SIG-M5 treated with dmso at 0.1 percent for 504 hours (cell line): ENCODE data around the gene PPP1R7.
"Not testable (repeated sequence)": the region's sequence is repeated elsewhere in the genome, so short reads cannot be mapped to it uniquely, and the experiment has no call there.

Experiments used
- DNase-seq: peaks from one replicate; lab custom pipeline; 2025; ENCODE audit not compliant: unreplicated experiment; lab: John Stamatoyannopoulos, UW

The PPP1R7 gene

DNA sequence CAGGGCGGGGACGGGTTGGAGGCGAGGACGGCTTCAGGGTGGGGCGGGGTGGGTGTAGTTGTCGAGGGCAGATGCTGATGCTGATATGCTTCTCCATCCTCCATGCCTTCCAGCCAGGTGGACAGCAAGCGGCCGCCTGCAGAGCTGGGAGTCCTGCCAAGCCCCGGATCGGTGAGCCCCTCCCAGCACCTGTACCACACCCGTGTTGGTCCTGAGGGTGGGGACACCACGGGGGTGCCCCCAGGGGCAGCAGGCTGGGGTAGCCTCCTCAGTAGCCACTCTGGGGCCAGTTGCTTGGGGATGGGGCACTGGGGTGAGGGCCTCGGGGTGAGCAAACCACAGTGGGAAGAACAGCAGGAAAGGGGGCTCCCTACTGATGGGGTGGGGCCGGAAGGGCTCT is 40.8 kb downstream of the PPP1R7 start:
- DNase-seq = no peak

DNA sequence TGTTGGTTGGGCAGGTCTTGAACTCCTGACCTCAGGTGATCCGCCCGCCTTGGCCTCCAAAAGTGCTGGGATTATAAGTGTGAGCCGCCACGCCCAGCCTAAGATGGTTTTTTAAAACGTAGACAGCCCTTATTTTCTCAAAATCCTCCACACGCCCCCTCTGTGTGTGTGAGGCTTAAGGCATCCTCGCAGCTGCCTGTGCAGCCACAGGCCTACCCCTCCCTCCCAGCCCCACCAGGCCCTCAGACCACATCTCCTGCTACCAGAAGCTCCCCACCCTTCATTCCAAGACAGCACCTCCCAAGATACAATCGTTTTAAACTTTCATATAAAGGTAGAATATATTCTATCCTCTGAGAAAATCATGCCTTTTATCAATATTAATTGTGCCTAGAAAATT is 43.0 kb downstream of the PPP1R7 start:
- DNase-seq = no peak

DNA sequence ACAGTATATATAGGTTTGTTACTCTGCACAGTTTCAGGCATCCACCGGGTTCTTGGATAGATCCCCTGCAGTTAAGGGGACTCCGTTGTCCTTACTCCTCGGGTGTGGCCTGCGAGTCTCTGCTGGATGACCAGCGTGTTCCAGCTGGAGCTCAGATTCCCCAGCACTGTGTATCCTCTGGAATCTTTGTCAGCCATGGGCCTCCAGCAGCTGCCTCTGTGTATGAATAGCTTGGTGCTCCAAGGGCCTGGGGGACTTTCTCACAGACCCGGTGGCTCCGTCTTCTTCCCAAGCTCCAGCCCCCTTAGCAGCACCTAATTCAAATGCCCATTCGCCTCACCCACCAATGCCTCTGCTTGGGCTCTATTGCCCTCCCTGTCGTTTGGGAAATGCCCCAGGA is 44.5 kb downstream of the PPP1R7 start:
- DNase-seq = no peak

DNA sequence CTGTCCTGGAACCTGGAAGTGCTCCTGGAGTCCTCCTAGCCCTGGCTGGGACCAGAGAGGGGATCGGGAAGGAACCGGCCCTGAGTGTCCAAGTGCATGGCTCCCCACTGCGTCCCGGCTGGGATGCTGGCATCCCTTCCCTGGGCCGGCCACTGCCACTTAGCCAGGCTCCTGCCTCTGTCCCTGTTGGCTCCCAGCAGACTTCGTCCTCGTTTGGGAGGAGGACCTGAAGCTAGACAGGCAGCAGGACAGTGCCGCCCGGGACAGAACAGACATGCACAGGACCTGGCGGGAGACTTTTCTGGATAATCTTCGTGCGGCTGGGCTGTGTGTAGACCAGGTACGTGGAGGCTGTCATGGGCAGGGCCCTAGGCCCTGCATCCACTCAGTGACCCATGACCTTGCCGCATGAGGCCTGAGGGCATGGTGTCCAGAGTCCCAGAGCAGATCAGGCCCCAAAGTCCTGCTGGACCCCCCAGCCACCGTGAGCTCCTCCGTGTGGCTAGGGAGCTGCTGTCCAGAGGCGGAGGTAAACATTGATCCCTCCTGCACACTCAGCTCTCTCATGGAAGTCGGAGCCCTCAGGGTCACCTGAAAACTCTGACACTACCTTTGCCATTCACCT is 45.4 kb downstream of the PPP1R7 start:
- no peak for DNase-seq

DNA sequence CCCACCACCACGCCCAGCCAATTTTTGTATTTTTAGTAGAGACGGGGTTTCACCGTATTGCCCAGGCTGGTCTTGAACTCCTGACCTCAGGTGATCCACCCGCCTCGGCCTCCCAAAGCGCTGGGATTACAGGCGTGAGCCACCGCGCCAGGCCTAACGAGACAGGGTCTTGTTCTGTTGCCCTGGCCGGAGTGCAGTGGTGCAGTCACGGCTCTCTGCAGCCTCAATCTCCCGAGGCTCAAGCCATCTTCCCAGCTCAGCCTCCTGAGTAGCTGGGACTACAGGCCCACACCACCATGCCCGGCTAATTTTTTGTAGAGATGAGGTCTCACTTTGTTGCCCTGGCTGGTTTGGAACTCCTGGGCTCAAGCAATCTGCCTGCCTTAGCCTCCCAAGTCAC is 47.0 kb downstream of the PPP1R7 start:
- not testable (repeated sequence) for DNase-seq

DNA sequence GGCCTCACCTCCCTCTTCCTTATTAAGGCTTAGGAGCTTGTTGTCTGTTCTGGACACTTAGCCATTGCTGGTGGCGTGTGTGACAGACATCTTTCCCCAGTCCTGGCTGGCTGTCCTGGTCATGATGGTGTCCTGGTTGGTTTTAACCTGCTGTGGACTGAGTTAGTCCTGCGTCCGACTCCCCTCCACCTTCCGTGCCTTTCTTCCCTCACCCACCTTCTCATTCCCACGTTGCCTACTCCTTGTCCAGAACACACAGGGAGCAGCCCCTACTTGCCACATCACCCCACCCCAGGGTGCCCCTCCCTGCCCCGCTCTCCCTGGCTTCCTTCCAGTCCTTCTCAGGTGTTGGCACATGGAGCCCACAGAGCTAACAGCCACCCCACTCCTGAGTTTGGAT is 47.7 kb downstream of the PPP1R7 start:
- DNase-seq = no peak

DNA sequence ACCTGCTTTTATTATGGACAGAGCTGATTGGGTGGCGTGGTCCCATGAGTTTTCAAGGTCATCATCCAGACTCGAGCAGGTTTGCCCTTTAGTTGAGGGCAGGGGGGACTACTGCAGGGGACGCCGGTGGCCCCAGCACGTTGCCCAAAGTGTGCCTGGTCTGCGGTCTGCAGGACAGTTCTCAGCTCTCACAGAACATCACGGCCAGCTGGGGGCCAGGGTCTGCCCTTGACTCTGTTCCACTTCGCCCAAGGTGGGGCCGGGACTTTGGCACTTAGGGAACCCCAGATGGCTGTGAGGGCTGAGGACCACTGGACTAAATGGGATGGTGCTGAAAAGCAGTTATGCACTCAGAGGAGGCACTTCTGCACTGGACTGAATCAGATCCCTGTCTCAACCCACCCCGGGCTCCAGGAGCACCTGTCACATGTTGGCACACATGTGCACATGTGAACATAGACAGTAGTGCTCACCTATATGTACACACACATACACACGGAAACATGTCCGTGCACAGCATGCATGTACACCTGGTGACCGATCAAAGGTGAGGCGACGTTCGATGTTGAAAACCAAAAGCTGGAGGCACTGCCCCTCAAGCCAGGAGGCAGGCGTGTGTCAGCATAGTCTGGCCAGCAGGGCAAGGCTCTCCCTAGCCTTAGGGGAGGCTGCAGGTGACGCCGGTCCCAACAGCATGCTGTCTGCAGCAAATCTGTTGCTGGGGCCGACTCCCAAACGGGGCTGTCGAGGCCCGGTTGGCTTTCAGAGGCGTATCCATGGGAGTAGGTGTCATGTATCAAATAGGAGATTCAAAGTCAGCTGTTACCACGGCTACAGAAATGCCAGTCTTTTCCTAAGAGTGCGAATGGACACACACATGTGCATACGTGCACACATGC is 48.4 kb downstream of the PPP1R7 start:
- DNase-seq = no peak

DNA sequence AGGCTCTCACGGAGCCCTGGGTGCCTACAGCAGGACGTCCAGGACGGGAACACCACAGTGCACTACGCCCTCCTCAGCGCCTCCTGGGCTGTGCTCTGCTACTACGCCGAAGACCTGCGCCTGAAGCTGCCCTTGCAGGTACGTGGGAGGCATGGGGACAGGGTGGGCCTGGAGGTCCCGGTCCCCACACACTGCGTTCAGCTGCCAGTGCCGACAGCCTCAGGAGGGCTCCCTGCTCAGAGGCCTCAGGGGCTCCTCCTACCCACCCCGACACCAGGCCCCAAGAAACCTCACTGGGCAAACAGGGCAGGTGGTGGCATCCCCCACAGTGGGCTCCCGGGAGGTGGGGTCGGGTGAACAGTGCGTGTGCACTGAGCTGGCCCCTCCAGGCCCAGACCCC is 49.0 kb downstream of the PPP1R7 start:
- DNase-seq = no peak

DNA sequence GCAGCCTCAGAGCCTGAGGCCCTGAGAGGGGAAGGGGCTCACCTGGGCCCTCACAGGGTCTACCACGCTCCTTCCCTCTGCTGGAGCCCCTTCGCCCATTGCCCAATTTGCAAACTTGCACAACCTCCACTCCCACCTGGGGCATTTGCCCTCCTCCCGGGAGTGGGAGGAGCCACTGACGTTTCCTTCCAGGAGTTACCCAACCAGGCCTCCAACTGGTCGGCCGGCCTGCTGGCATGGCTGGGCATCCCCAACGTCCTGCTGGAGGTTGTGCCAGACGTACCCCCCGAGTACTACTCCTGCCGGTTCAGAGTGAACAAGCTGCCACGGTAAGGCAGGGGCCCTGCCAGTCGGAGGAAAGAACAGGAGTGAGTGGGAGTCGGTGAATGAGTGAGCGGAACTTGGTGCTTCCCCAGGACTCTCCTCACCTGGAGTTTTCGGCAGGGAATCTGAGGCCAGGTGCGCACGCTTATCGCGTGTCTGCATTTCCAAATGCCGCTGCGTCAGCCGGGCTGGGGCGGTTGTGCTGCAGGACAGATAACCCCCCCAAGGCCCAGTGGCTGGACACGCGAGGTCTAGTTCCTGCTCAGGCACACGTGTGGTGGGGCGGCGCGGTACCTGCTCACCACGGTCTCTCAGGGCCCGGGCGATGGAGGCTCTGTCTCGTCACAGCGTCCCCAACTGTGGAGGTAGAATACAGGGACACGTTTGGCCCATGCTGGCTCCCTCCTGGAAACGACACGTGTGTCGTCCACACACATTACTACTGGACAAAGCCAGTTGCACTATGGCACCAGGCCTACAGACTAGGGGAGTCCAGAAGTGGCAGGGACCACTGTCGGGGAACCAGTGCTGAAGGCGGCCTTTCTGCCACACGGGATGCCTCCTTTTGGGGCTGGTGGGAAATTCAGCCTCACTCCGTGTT is 49.9 kb downstream of the PPP1R7 start:
- no peak for DNase-seq

DNA sequence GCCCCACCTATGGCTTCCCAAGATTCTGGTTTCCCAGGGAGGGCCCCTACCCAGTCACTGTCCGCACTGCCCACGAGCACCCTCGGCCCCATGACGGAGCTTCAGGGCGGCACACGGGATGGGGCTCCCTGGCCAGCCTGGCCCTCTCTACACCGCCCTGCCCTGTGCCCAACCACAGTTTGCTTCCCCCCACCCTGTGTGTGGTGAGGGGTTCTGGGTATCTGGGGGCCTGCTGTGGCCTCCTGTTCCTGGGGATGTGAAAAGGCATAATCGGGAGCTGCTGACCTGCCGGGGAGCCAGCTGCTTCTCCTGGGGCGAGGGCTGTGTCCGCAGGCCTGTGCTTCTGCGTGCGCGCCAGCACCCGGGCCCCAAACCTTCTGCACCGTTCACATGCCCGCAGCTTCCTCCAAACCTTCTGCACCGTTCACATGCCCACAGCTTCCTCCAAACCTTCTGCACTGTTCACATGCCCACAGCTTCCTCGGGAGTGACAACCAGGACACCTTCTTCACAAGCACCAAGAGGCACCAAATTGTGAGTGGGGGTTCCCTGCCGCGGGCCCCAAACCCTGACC is 50.6 kb downstream of the PPP1R7 start:
- peak; percentile 10 for DNase-seq

DNA sequence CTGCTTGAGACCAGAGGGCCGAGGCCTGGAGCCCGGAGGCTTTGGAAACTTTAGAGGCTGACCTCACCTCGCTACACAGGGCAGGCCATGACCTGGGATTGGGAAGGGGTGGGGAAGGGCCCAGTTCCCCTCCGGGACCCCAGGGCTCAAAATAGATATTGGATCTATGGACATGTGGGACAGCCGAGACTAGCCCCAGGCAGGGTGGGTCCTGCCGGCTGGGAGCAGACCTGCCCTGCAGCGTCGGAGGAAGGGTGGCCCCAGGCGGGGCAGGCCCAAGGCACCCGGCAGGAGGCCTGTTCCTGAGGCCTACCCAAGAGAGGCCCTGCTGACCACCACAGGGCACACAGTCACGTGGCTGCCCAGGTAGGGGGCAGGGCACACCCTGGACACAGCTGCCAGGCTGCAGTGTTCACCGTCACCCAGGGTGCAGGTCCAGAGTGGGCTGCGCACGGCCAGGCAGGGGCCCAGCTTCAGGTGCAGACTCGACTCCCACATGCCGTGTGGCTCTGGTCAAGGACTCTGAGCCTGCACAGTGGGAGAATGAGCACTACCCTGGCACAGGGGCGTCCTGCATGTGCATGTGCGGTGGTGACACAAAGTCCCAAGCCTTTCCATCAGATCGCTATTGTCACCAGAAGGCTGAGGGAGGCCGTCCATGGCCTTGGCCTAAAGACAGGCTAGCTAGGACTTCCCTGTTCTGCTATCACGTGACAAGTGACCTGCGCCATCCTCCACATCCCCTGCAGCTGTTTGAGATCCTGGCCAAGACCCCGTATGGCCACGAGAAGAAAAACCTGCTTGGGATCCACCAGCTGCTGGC is 51.4 kb downstream of the PPP1R7 start:
- DNase-seq = no peak

DNA sequence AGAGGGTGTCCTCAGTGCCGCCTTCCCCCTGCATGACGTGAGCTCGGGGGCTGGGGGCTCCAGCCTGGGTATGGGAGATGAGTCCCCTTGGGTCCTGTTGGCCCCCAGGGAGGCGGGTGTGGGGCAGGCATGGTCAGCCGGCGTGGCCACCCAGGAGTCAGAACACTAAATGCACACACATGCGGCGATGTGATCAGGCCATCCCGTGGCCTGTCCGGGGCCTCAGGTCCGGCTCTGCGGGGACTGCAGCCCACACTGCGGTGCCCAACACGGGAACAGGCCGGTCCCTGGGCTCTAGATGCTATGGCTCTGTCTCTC is 52.0 kb downstream of the PPP1R7 start:
- DNase-seq = no peak

DNA sequence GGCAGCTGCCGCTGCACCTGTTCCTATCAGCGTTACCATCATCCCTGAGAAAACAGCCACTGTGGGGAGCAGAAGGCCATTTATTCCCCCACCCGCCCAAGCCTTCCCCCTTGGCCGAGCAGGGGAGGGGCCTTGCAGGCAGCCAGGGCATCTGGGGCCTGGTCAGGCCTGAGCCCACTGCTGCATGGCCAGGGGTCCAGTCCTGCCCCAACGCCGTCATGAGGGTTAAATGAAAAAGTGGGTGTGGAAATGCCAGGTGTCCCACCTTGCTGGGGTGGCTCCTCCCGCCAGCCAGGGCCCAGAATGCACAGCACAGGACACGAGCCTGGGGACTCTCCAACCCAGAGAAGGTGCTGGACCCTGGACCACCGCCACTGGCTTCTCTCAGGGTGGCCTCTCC is 52.4 kb downstream of the PPP1R7 start:
- DNase-seq = no peak

DNA sequence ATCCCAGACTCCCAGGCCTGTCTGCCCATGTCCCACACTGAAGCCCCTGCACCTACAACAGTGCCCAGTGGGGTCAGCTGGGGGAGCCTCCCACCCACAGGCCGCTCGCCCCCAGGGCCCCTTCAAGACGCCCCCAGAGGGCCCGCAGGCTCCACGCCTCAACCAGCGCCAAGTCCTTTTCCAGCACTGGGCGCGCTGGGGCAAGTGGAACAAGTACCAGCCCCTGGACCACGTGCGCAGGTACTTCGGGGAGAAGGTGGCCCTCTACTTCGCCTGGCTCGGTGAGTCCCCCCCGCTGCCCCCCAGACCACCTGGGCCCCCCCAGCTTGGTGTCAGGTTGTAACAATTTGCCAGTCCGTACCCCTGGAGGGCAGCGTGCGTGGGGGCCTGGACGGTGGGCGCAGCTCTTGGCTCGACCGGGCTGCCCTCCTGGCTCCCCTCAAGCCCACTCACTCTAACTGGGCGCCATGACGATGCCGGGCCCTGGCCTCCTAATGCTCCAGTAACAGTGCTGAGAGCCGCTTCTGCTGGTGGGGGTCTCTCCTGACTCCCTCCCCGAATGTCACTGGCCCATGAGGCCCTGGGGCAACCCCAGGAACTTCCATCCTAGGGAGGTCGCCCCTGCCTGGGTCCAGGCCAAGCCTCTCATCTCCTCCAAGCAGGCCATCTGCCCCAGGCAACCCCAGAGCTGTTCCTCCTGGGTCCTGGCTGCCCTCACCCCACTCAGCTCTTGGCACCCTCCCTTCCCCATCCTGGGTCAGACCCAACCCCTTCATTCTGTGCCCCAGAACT is 53.1 kb downstream of the PPP1R7 start:
- DNase-seq = no peak

DNA sequence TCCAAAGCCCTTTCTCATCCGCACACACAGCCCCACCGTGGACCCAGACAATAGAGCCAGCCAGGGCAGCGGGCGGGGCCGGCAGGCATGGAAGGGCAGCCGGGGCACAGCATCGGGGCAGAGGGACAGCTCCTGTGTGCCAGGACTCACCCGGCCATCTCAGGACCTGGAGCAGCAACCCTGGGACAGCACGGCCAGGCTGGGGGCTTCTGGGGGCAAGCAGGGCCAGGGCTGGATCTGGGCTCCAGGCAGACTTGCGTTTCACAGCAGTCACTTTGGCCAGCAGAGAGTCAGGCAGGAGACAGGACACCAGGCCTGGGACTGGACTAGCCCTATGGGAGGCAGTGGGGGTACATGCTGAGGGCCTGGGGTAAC is 53.7 kb downstream of the PPP1R7 start:
- no peak for DNase-seq

DNA sequence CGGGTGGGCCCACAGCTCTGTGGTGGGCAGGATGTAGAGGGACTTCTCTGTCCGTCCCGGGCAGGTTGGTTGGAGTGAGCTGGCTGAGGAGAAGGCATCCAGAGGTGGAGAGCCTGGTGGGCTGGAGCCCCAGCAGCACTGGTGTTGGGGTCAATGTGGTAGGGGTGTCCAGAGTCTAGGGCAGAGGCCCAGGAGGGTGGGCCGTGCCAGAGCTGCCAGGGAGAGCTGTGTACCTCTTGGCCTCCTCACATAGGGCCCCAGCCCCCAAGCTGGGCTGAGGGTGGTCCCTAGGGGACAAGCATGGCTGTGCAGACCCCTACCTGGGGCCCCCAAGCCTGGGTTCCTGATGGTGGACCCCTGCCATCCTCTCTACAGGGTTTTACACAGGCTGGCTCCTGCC is 54.2 kb downstream of the PPP1R7 start:
- DNase-seq = no peak

DNA sequence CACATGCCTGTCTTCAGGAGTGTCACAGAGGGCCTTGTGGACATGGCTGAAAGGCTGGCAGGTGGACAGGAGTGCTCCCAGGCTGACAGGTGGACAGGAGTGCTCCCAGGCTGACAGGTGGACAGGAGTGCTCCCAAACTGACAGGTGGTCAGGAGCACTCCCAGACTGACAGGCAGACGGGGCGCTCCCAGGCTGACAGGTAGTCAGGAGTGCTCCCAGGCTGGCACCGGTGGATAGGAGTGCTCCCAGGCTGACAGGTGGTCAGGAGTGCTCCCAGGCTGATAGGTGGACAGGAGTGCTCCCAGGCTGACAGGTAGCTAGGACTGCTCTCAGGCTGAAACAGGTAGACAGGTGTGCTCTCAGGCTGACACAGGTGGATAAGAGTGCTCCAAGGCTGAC is 54.8 kb downstream of the PPP1R7 start:
- no peak for DNase-seq

DNA sequence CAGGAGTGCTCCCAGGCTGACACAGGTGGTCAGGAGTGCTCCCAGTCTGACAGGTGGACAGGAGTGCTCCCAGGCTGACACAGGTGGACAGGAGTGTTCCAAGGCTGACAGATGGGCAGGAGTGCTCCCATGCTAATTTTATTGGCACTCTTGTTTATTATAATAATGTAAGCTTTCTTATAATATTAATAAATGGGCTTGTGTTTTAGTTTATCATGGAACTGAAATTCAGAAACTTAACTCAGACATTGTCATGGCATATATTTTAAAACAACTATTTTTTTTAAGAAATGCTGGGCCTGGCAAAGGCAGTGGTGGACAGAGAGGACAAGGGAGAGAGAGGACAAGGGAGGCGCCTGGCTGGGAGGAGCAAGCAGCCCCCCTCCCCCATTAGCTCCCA is 56.9 kb downstream of the PPP1R7 start:
- DNase-seq = no peak

DNA sequence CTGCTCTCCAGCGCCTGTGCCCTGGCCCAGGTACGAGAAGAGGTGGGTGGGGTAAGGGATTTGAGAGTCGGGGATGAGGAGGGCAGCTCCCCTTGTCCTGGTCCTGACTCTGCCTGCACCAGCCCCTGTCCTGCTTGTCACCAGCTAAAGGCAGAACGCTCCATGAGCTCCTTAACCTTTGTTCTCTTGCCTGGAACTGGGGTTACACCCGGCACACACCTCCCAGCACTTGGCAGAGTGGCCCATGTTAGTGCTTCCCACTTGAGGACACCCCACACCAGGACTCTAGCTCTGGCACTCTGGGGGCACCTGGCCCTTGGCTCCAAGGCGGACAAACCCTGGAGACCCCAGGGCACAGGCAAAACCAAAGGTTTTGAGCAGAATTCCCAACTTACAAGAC is 57.4 kb downstream of the PPP1R7 start:
- no peak for DNase-seq

DNA sequence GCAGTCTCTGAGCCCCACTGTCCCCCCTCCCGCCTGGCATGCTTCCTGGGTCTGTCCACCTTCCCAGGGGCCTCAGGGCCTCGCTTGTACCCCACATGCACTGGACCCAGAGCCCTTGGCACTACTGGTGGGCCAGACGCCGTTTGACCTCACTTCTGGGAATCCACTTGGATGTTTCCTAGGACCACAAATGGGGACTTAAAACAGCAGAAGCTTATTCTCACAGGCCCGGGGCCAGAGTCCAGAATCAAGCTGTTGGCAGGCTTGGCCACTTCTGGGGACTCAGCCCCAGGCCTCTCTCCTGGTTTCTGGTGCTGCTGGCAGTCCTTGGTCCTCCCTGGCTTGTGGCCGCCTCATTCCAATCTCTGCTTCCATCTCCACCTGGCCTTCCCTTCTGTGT is 57.8 kb downstream of the PPP1R7 start:
- no peak for DNase-seq
